H9 (cell line): Measurements from ENCODE around the gene FABP3. TPM values are rescaled to one million over a fixed set of nuclear protein-coding genes. Genes with fewer than 3 reads are reported as not detected.

Experiments used
- DNase-seq: peaks from one replicate; pipeline ENCODE4 v3.0.0-alpha.2; 2017
- H2AFZ ChIP-seq: one replicate; pipeline ENCODE4 v1.6.1; 2013; ENCODE audit warnings: mild to moderate bottlenecking, low read length, control low read depth, moderate library complexity
- H2AK5ac ChIP-seq: 2 replicates; pipeline ENCODE4 v1.6.1; 2013; ENCODE audit warnings: low read length, control low read depth, mixed read lengths; ENCODE audit not compliant: insufficient read length
- H2BK120ac ChIP-seq: one replicate; pipeline ENCODE4 v1.6.1; 2013; ENCODE audit warnings: low read depth, mild to moderate bottlenecking, low read length, control low read depth, inconsistent platforms; ENCODE audit not compliant: poor library complexity, severe bottlenecking
- H2BK12ac ChIP-seq: 2 replicates; pipeline ENCODE4 v1.6.1; 2013; ENCODE audit warnings: low read length, control low read depth, mixed read lengths, low read depth; ENCODE audit not compliant: insufficient read length
- H2BK15ac ChIP-seq: 2 replicates; pipeline ENCODE4 v1.6.1; 2013; ENCODE audit warnings: low read depth, low read length, control low read depth
- H2BK20ac ChIP-seq: one replicate; pipeline ENCODE4 v1.6.1; 2013; ENCODE audit warnings: low read depth, mild to moderate bottlenecking, low read length, control low read depth, inconsistent platforms; ENCODE audit not compliant: poor library complexity, severe bottlenecking
- H2BK5ac ChIP-seq: 2 replicates; pipeline ENCODE4 v1.6.1; 2013; ENCODE audit warnings: low read length, control low read depth, mixed read lengths; ENCODE audit not compliant: insufficient read length
- H3K14ac ChIP-seq: 2 replicates; pipeline ENCODE4 v1.6.1; 2013; ENCODE audit warnings: low read length, control low read depth; ENCODE audit not compliant: insufficient read depth
- H3K18ac ChIP-seq: 2 replicates; pipeline ENCODE4 v1.6.1; 2013; ENCODE audit warnings: low read depth, mild to moderate bottlenecking, mixed read lengths, low read length, control low read depth; ENCODE audit not compliant: insufficient read length
- H3K23ac ChIP-seq: 2 replicates; pipeline ENCODE4 v1.6.1; 2013; ENCODE audit warnings: low read length, control low read depth, mixed read lengths, low read depth; ENCODE audit not compliant: insufficient read length
- H3K23me2 ChIP-seq: 2 replicates; pipeline ENCODE4 v1.6.1; 2013; ENCODE audit warnings: low read depth, mild to moderate bottlenecking, mixed read lengths, low read length, control low read depth; ENCODE audit not compliant: insufficient read length, poor library complexity, severe bottlenecking
- H3K27ac ChIP-seq: 2 replicates; pipeline ENCODE4 v1.5.1; 2013; ENCODE audit warnings: low read length, control low read depth, mixed read lengths, low read depth; ENCODE audit not compliant: insufficient read length
- H3K27me3 ChIP-seq: 2 replicates; pipeline ENCODE4 v1.6.1; 2013; ENCODE audit warnings: low read length, control low read depth, inconsistent platforms; ENCODE audit not compliant: insufficient read depth
- H3K4ac ChIP-seq: 2 replicates; pipeline ENCODE4 v1.6.1; 2013; ENCODE audit warnings: low read depth, mild to moderate bottlenecking, control low read depth, inconsistent platforms, low read length, moderate library complexity
- H3K4me1 ChIP-seq: 2 replicates; pipeline ENCODE4 v1.6.1; 2013; ENCODE audit warnings: low read length, control low read depth, inconsistent platforms; ENCODE audit not compliant: insufficient read depth
- H3K4me2 ChIP-seq: 2 replicates; pipeline ENCODE4 v1.6.1; 2013; ENCODE audit warnings: low read length, control low read depth, mixed read lengths; ENCODE audit not compliant: insufficient read length, insufficient read depth
- H3K56ac ChIP-seq: 2 replicates; pipeline ENCODE4 v1.6.1; 2013; ENCODE audit warnings: low read depth, mild to moderate bottlenecking, mixed read lengths, low read length, control low read depth; ENCODE audit not compliant: insufficient read length
- H3K79me1 ChIP-seq: 2 replicates; pipeline ENCODE4 v1.6.1; 2013; ENCODE audit warnings: low read depth, mild to moderate bottlenecking, moderate library complexity, low read length, control low read depth, inconsistent platforms; ENCODE audit not compliant: insufficient read depth, poor library complexity, severe bottlenecking
- H3K79me2 ChIP-seq: 2 replicates; pipeline ENCODE4 v1.6.1; 2013; ENCODE audit warnings: low read length, control low read depth, inconsistent platforms; ENCODE audit not compliant: insufficient read depth
- H3K9ac ChIP-seq: 2 replicates; pipeline ENCODE4 v1.6.1; 2013; ENCODE audit warnings: low read length, control low read depth, mixed read lengths; ENCODE audit not compliant: insufficient read length; ENCODE audit errors: extremely low read depth
- H3K9me3 ChIP-seq: one replicate; pipeline ENCODE4 v1.6.1; 2013; ENCODE audit warnings: low read depth, low read length, inconsistent platforms; ENCODE audit not compliant: control insufficient read depth
- H3T11ph ChIP-seq: one replicate; pipeline ENCODE4 v1.6.1; 2013; ENCODE audit warnings: mild to moderate bottlenecking, low read length, control low read depth, inconsistent platforms
- H4K20me1 ChIP-seq: one replicate; pipeline ENCODE4 v1.6.1; 2013; ENCODE audit not compliant: control insufficient read depth, insufficient read length, insufficient read depth
- H4K5ac ChIP-seq: 2 replicates; pipeline ENCODE4 v1.6.1; 2013; ENCODE audit warnings: low read depth, mild to moderate bottlenecking, mixed read lengths, low read length, control low read depth; ENCODE audit not compliant: insufficient read length
- H4K8ac ChIP-seq: replicated peaks from 2 replicates; pipeline ENCODE4 v1.6.1; 2013; ENCODE audit warnings: low read length, control low read depth, mixed read lengths, low read depth; ENCODE audit not compliant: insufficient read length
- H4K91ac ChIP-seq: 2 replicates; pipeline ENCODE4 v1.6.1; 2013; ENCODE audit warnings: low read depth, mild to moderate bottlenecking, moderate library complexity, mixed read lengths, low read length, control low read depth; ENCODE audit not compliant: insufficient read length
- H3K27ac Mint-ChIP-seq, 3 experiments: 2 replicates in 2 of 3; 3 replicates in 1 of 3; pipeline ENCODE4 v1.8.0; 2020 to 2021; ENCODE audit warnings: mixed read lengths in 3 of 3, mild to moderate bottlenecking in 1 of 3, moderate library complexity in 1 of 3
- H3K27me3 Mint-ChIP-seq: 2 replicates; pipeline ENCODE4 v1.8.0; 2021; ENCODE audit warnings: low read depth, mild to moderate bottlenecking, moderate library complexity, mixed read lengths
- H3K36me3 Mint-ChIP-seq, 3 experiments: 2 replicates in 2 of 3; 3 replicates in 1 of 3; pipeline ENCODE4 v1.8.0; 2020 to 2021; ENCODE audit warnings: low read depth in 3 of 3, mixed read lengths in 3 of 3; ENCODE audit not compliant: insufficient read depth in 1 of 3
- H3K4me1 Mint-ChIP-seq, 2 experiments: 2 replicates each; pipeline ENCODE4 v1.8.0; 2020; ENCODE audit warnings: mixed read lengths in 2 of 2
- H3K4me3 Mint-ChIP-seq, 2 experiments: 2 replicates in 1 of 2; 3 replicates in 1 of 2; pipeline ENCODE4 v1.8.0; 2020 to 2021; ENCODE audit warnings: mild to moderate bottlenecking in 2 of 2, mixed read lengths in 2 of 2, moderate library complexity in 1 of 2
- H3K9me3 Mint-ChIP-seq, 2 experiments: 2 replicates in 1 of 2; 3 replicates in 1 of 2; pipeline ENCODE4 v1.8.0; 2020; ENCODE audit warnings: mild to moderate bottlenecking in 2 of 2, mixed read lengths in 2 of 2, moderate library complexity in 1 of 2
- WGBS: extraction: QIAGEN DNeasy Blood & Tissue Kit; methylation state at CpG from one replicate; pipeline ENCODE4 v1.1.7; 2013; ENCODE audit warnings: missing lambda C conversion rate, low lambda C conversion rate, mixed read lengths; ENCODE audit not compliant: insufficient read length; ENCODE audit errors: extremely low coverage; 5-methylcytosine and 5-hydroxymethylcytosine counted together
- total RNA-seq: library from RNA; stranded (reverse); gene quantifications from 2 replicates; pipeline ENCODE4 v1.2.1, GENCODE V29; 2021
- TF ChIP-seq, protein P1 (sequence below): fragments of 200-600 bp; sonication (generic); conservative IDR thresholded peaks from 3 replicates; pipeline ENCODE4 v1.8.0; 2021; ENCODE audit warnings: antibody characterized with exemption, mild to moderate bottlenecking

Gene FABP3
- total RNA-seq, 1 experiment from 2014 or later, result 9.0 TPM

DNA sequence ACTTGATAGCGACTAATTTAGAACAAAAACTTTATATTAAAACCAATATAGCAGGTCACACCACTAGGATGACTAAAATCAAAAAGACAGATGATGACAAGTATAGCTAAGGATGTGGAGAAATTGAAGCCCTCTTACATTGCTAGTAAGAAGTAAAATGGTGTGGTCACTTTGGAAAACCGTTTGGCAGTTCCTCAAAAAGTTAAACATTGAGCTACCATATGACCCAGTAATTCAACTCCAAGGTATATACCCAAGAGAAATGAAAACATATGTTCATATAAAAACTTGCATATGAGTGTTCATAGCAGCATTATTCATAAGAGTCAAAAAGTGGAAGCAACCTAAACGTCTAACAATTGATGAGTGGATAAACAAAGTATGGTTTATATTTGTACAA is 27.1 kb upstream of the FABP3 start:
- H3K79me2 ChIP-seq, result no peaks in the 10 kb centered on the region
- WGBS, result no CpG with 5 or more reads among the region's 3 CpGs
- H3K79me1 ChIP-seq, result no peaks in the 10 kb centered on the region

More for the DNA sequence above, 27.1 kb upstream of the FABP3 start:
- H2BK12ac ChIP-seq, result no peak overlapping the region
- H3K4ac ChIP-seq, result no peak overlapping the region
- no peak overlapping the region for H2AK5ac ChIP-seq
- H2BK15ac ChIP-seq, result no peak overlapping the region
- no peak overlapping the region for H2AFZ ChIP-seq
- H3K9me3 ChIP-seq, result no peaks in the 10 kb centered on the region
- DNase-seq, result no peak
- no peaks in the 10 kb centered on the region for H3K23me2 ChIP-seq
- no peak overlapping the region for H3T11ph ChIP-seq
- Mint-ChIP-seq H3K4me1 (0 out of 4 replicates have a peak, but pooled peaks cover 0 to 5% of the 10 kb centered on the region in 2 experiments), H3K4me3 (no peak overlapping the region), H3K27ac (no peak overlapping the region), H3K9me3 (no peaks in the 10 kb centered on the region), H3K27me3 (peaks cover 13% of the 10 kb centered on the region), H3K36me3 (no peaks in the 10 kb centered on the region)
- no peak overlapping the region for H2BK120ac ChIP-seq
- no peaks in the 10 kb centered on the region for H3K27me3 ChIP-seq
- no peak overlapping the region for H3K18ac ChIP-seq
- no peak overlapping the region for H4K5ac ChIP-seq
- no peak overlapping the region for H2BK20ac ChIP-seq
- TF ChIP-seq, protein P1, sequence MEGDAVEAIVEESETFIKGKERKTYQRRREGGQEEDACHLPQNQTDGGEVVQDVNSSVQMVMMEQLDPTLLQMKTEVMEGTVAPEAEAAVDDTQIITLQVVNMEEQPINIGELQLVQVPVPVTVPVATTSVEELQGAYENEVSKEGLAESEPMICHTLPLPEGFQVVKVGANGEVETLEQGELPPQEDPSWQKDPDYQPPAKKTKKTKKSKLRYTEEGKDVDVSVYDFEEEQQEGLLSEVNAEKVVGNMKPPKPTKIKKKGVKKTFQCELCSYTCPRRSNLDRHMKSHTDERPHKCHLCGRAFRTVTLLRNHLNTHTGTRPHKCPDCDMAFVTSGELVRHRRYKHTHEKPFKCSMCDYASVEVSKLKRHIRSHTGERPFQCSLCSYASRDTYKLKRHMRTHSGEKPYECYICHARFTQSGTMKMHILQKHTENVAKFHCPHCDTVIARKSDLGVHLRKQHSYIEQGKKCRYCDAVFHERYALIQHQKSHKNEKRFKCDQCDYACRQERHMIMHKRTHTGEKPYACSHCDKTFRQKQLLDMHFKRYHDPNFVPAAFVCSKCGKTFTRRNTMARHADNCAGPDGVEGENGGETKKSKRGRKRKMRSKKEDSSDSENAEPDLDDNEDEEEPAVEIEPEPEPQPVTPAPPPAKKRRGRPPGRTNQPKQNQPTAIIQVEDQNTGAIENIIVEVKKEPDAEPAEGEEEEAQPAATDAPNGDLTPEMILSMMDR, result no peak
- H3K27ac ChIP-seq, result no peak overlapping the region
- no peaks in the 10 kb centered on the region for H3K4me1 ChIP-seq
- H3K9ac ChIP-seq, result no peak overlapping the region
- no peak overlapping the region for H4K8ac ChIP-seq
- no peak overlapping the region for H3K56ac ChIP-seq
- no peak overlapping the region for H2BK5ac ChIP-seq
- no peak overlapping the region for H3K23ac ChIP-seq
- H3K4me2 ChIP-seq, result no peak overlapping the region
- no peaks in the 10 kb centered on the region for H4K20me1 ChIP-seq
- H3K14ac ChIP-seq, result no peak overlapping the region
- no peak overlapping the region for H4K91ac ChIP-seq
